HepG2 (cell line): ENCODE measurements around the gene PDCD2.
A peak's percentile ranks its signal among the peaks of the same experiment; 100 is the strongest.

Source experiments
- CTCF ChIP-seq: sonication (generic); formaldehyde crosslinking; IDR thresholded peaks from 2 replicates; pipeline ENCODE4 v1.5.0; 2020; ENCODE audit warnings: mild to moderate bottlenecking, missing genetic modification reagents, moderate library complexity
- HDAC6 ChIP-seq: fragments of 200-600 bp; sonication (generic); IDR thresholded peaks from 2 replicates; pipeline ENCODE4 v1.7.0; 2017; ENCODE audit warnings: mild to moderate bottlenecking, antibody characterized with exemption, low read length, low read depth
- HOXA3 ChIP-seq: sonication (generic); formaldehyde crosslinking; IDR thresholded peaks from 2 replicates; pipeline ENCODE4 v1.5.0; 2020; ENCODE audit warnings: missing genetic modification reagents
- KDM1A ChIP-seq: IDR thresholded peaks from 2 replicates; pipeline ENCODE4 v1.6.1; 2016; ENCODE audit warnings: missing compliant biosample characterization
- MAFF ChIP-seq: IDR thresholded peaks from 2 replicates; pipeline ENCODE4 v1.6.1; 2011; ENCODE audit warnings: low read depth, low read length, improper control_type of control experiment
- SMC3 ChIP-seq: IDR thresholded peaks from 2 replicates; pipeline ENCODE4 v1.6.1; 2011; ENCODE audit warnings: low read length, improper control_type of control experiment
- TBL1XR1 ChIP-seq: fragments of 150-350 bp; IDR thresholded peaks from 2 replicates; pipeline ENCODE4 v1.6.1; 2014; ENCODE audit warnings: borderline replicate concordance, low read length; ENCODE audit not compliant: partially characterized antibody
- ZNF138 ChIP-seq: sonication (generic); formaldehyde crosslinking; IDR thresholded peaks from 2 replicates; pipeline ENCODE4 v1.5.0; 2020; ENCODE audit warnings: mild to moderate bottlenecking, low read depth, missing genetic modification reagents
- ZNF225 ChIP-seq: sonication (generic); formaldehyde crosslinking; IDR thresholded peaks from 2 replicates; pipeline ENCODE4 v1.4.0; 2020; ENCODE audit warnings: mild to moderate bottlenecking, missing genetic modification reagents
- ZNF362 ChIP-seq: sonication (generic); formaldehyde crosslinking; IDR thresholded peaks from 2 replicates; pipeline ENCODE4 v1.4.0; 2020; ENCODE audit warnings: missing genetic modification reagents, mild to moderate bottlenecking, borderline replicate concordance
- TF ChIP-seq, protein P1 (sequence below): sonication (generic); formaldehyde crosslinking; IDR thresholded peaks from 2 replicates; pipeline ENCODE4 v1.5.0; 2020; ENCODE audit warnings: missing genetic modification reagents
- TF ChIP-seq, protein P2 (sequence below): sonication (generic); formaldehyde crosslinking; IDR thresholded peaks from 2 replicates; pipeline ENCODE4 v1.4.0; 2020; ENCODE audit warnings: missing genetic modification reagents

DNA sequence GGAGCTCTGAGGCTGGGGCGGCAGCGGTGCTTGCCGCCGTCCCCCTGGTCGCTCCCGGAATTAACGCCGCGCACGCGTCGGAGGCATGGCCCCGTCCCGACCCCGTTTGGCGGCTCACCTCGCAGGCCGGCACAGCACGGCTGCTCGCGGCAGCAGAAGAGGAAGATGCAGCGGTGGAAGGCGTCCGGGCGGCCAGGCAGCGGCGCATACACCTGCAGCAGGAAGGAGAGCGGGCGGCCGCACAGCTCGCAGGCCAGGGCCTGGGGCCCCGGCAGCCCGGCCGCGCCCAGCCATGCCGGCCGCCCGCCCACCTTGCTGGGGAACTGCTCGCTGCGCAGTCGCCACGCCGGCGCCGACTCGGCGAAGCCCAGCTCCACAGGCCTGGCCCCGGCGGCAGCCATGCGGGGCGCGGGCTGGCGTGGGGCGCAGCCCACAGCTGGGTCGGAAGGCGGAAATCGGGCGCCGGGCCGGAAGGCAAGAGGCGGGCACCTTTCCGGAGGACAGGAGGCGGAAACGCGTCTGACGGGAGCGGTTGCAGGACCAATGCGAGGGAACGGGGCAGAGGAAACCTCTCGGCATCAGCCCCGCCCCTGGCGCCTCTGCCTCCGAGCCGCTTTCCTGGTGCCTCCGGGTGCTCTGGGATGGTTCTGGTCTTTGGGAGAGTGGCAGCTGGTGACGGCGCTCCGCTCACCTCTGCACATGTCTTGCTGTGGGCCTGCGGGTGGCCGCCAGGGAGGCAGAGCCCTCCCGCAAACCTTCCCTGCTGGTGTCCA is at the start of gene PDCD2:
- TF ChIP-seq SMC3 (no peak), CTCF (no peak; the same call in 1 of the 2 replicates), HOXA3 (CRISPR knock-in tag) (peak; percentile 91), TBL1XR1 (peak; percentile 71), ZNF138 (CRISPR knock-in tag) (no peak), HDAC6 (no peak), ZNF225 (no peak), MAFF (no peak), ZNF362 (CRISPR knock-in tag) (no peak), KDM1A (CRISPR knock-in tag) (no peak)
- TF ChIP-seq, protein P1, sequence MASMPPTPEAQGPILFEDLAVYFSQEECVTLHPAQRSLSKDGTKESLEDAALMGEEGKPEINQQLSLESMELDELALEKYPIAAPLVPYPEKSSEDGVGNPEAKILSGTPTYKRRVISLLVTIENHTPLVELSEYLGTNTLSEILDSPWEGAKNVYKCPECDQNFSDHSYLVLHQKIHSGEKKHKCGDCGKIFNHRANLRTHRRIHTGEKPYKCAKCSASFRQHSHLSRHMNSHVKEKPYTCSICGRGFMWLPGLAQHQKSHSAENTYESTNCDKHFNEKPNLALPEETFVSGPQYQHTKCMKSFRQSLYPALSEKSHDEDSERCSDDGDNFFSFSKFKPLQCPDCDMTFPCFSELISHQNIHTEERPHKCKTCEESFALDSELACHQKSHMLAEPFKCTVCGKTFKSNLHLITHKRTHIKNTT: no peak
- TF ChIP-seq, protein P2, sequence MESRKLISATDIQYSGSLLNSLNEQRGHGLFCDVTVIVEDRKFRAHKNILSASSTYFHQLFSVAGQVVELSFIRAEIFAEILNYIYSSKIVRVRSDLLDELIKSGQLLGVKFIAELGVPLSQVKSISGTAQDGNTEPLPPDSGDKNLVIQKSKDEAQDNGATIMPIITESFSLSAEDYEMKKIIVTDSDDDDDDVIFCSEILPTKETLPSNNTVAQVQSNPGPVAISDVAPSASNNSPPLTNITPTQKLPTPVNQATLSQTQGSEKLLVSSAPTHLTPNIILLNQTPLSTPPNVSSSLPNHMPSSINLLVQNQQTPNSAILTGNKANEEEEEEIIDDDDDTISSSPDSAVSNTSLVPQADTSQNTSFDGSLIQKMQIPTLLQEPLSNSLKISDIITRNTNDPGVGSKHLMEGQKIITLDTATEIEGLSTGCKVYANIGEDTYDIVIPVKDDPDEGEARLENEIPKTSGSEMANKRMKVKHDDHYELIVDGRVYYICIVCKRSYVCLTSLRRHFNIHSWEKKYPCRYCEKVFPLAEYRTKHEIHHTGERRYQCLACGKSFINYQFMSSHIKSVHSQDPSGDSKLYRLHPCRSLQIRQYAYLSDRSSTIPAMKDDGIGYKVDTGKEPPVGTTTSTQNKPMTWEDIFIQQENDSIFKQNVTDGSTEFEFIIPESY (CRISPR knock-in tag): no peak
